ENCODE results near the gene WDR55.

DNA sequence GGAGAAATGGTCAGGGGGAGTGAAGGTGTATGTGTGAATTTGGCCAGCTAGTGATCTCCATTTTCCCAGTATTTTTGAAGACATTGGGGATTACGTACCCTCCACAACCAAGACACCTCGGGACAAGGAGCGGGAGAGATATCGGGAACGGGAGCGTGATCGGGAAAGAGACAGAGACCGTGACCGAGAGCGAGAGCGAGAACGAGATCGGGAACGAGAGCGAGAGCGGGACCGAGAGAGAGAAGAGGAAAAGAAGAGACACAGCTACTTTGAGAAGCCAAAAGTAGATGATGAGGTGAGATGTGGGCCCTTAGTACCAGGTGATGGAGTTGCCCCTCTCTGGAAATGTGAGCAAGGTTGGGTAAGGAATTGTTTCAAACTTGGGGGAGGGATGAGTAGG lies 5.8 kb upstream of the WDR55 start:
- TF ChIP-seq YY1 (IDR thresholded peaks at IDR 0.05; ENCODE audit: insufficient read depth, insufficient read length) (no peak), ZNF274 (IDR thresholded peaks at IDR 0.05; ENCODE audit: low read depth, low read length) (no peak), SUZ12 (IDR thresholded peaks at IDR 0.05; ENCODE audit: extremely low read depth, insufficient read depth, insufficient read length) (no peak)
